Endothelial cell of umbilical vein (primary cell): ENCODE results near the gene FMNL3. TPM values are rescaled to one million over a fixed set of nuclear protein-coding genes. Genes with fewer than 3 reads are reported as not detected.

Experiments
- BruUV-seq: library from RNA; stranded (reverse); fragments of 400-500 nt; replicated peaks from 2 replicates; lab custom pipeline; 2021; lab: Mats Ljungman, UMichigan
- CTCF ChIA-PET: fragments of 300-600, 350-600 bp; sonication (Branson Sonifier 250); formaldehyde crosslinking; loops from one replicate; lab custom pipeline; 2021; ENCODE audit warnings: antibody characterized with exemption, inconsistent platforms; lab: Charles Lee
- POLR2A ChIA-PET: fragments of 300-600, 350-600 bp; sonication (Branson Sonifier 250); formaldehyde crosslinking; loops from one replicate; lab custom pipeline; 2021; ENCODE audit warnings: antibody characterized with exemption, inconsistent platforms; lab: Charles Lee
- DNase-seq: peaks from one replicate; pipeline ENCODE4 v3.0.0-alpha.2; 2011; ENCODE audit warnings: low read depth, low spot score
- FAIRE-seq: peaks from 2 replicates; lab custom pipeline; 2011; peaks lifted over from hg19 to GRCh38; lab: Jason Lieb, UNC
- H2AFZ ChIP-seq: 2 replicates; pipeline ENCODE4 v1.6.0; 2012; ENCODE audit warnings: low read depth, low read length, control low read depth, inconsistent platforms
- H3K27ac ChIP-seq: 2 replicates; pipeline ENCODE4 v1.5.1; 2011; ENCODE audit warnings: low read depth, mild to moderate bottlenecking, control low read depth, low read length, moderate library complexity; ENCODE audit not compliant: insufficient read depth
- H3K27me3 ChIP-seq, 2 experiments: 2 replicates each; pipeline versions ENCODE4 v1.6.0 to v1.6.1; 2011; ENCODE audit warnings: low read length in 2 of 2, mixed read lengths in 1 of 2; ENCODE audit not compliant: control insufficient read depth in 2 of 2, insufficient read depth in 2 of 2
- H3K36me3 ChIP-seq, 2 experiments: 2 replicates in 1 of 2; 3 replicates in 1 of 2; pipeline ENCODE4 v1.5.1; 2011; ENCODE audit warnings: low read length in 2 of 2, mild to moderate bottlenecking in 1 of 2, moderate library complexity in 1 of 2; ENCODE audit not compliant: control insufficient read depth in 2 of 2, insufficient read depth in 2 of 2; ENCODE audit errors: extremely low read depth in 1 of 2
- H3K4me1 ChIP-seq: 3 replicates; pipeline ENCODE4 v1.5.1; 2011; ENCODE audit warnings: mild to moderate bottlenecking, low read length; ENCODE audit not compliant: control insufficient read depth, insufficient read depth; ENCODE audit errors: extremely low read depth
- H3K4me2 ChIP-seq: 2 replicates; pipeline ENCODE4 v1.6.1; 2011; ENCODE audit warnings: low read length, control low read depth, mixed read lengths; ENCODE audit not compliant: insufficient read depth
- H3K4me3 ChIP-seq, 3 experiments: fragments of 200-600 bp in 1 of 3; sonication (generic), shearing (Covaris generic) in 1 of 3; replicated peaks in 1 of 3; 2 replicates each; pipeline ENCODE4 v1.5.1; 2011 to 2016; ENCODE audit warnings: control low read depth in 3 of 3, low read length in 3 of 3, mild to moderate bottlenecking in 2 of 3, inconsistent platforms in 1 of 3, low read depth in 1 of 3, moderate library complexity in 1 of 3; ENCODE audit not compliant: insufficient read depth in 1 of 3
- H3K79me2 ChIP-seq: 2 replicates; pipeline ENCODE4 v1.6.0; 2012; ENCODE audit warnings: low read length, inconsistent platforms; ENCODE audit not compliant: control insufficient read depth, insufficient read depth
- H3K9ac ChIP-seq: replicated peaks from 2 replicates; pipeline ENCODE3; 2011; ENCODE audit warnings: low read length, control low read depth; ENCODE audit not compliant: insufficient read depth; ENCODE audit errors: extremely low read depth
- H3K9me1 ChIP-seq: replicated peaks from 3 replicates; pipeline ENCODE4 v1.6.0; 2011; ENCODE audit warnings: mild to moderate bottlenecking, low read length; ENCODE audit not compliant: control insufficient read depth, insufficient read depth; ENCODE audit errors: extremely low read depth
- H3K9me3 ChIP-seq: replicated peaks from 2 replicates; pipeline ENCODE4 v1.5.1; 2012; ENCODE audit warnings: low read length, inconsistent platforms; ENCODE audit not compliant: control insufficient read depth, insufficient read depth
- H4K20me1 ChIP-seq: replicated peaks from 2 replicates; pipeline ENCODE3; 2011; ENCODE audit warnings: mild to moderate bottlenecking, low read length; ENCODE audit not compliant: control insufficient read depth, insufficient read depth; ENCODE audit errors: extremely low read depth
- CTCF ChIP-seq, 2 donors: IDR thresholded peaks; 1 replicate in 1 of 2; 2 replicates in 1 of 2; pipeline ENCODE4 v1.5.1; 2011; ENCODE audit warnings: low read length in 2 of 2, mild to moderate bottlenecking in 2 of 2, moderate library complexity in 2 of 2, control low read depth in 1 of 2, inconsistent platforms in 1 of 2, low read depth in 1 of 2; ENCODE audit not compliant: insufficient read depth in 1 of 2; ENCODE audit errors: extremely low read depth in 1 of 2
- EZH2 ChIP-seq: IDR thresholded peaks from 2 replicates; pipeline ENCODE4 v1.6.1; 2012; ENCODE audit warnings: borderline replicate concordance, low read depth, mild to moderate bottlenecking, moderate library complexity, low read length, inconsistent platforms; ENCODE audit not compliant: severe bottlenecking
- FOS ChIP-seq: IDR thresholded peaks from 2 replicates; pipeline ENCODE4 v1.6.1; 2011; ENCODE audit warnings: mild to moderate bottlenecking, low read length, moderate library complexity, borderline replicate concordance; ENCODE audit not compliant: insufficient read depth
- GATA2 ChIP-seq: IDR thresholded peaks from 2 replicates; pipeline ENCODE4 v1.7.0; 2011; ENCODE audit warnings: low read depth, mild to moderate bottlenecking, moderate library complexity, mixed read lengths, low read length; ENCODE audit not compliant: insufficient read length, insufficient read depth
- JUN ChIP-seq: IDR thresholded peaks from 2 replicates; pipeline ENCODE4 v1.6.1; 2011; ENCODE audit warnings: borderline replicate concordance, low read depth; ENCODE audit not compliant: insufficient read length, insufficient read depth
- MAX ChIP-seq: IDR thresholded peaks from 2 replicates; pipeline ENCODE4 v1.6.1; 2011; ENCODE audit not compliant: insufficient read depth, insufficient read length
- MYC ChIP-seq: IDR thresholded peaks from one replicate; pipeline ENCODE4 v1.6.1; 2011; ENCODE audit warnings: mild to moderate bottlenecking, low read depth, low read length
- POLR2A ChIP-seq: IDR thresholded peaks from 2 replicates; pipeline ENCODE4 v1.6.1; 2012; ENCODE audit warnings: low read depth, mild to moderate bottlenecking, control low read depth, low read length
- POLR2AphosphoS5 ChIP-seq: IDR thresholded peaks from 2 replicates; pipeline ENCODE4 v1.6.1; 2012; ENCODE audit warnings: low read depth, mild to moderate bottlenecking, control low read depth, low read length, moderate library complexity; ENCODE audit not compliant: insufficient read depth
- dilution Hi-C: fragments of 300-500 bp; cut with MboI; formaldehyde crosslinking; loops from one replicate; pipeline ENCODE4 v1.15.0; 2019; ENCODE audit warnings: low sequenced_read_pairs; ENCODE audit not compliant: extremely low pct_ligation_motif_present
- intact Hi-C: fragments of 100-400 bp; cut with micrococcal nuclease; formaldehyde crosslinking; loops from one replicate; pipeline ENCODE4 v1.10.0; 2022
- polyA plus RNA-seq, 4 experiments: library from polyadenylated mRNA; depleted of rRNA in 3 of 4; stranded (reverse) in 3 of 4; unstranded in 1 of 4; fragments of >200 nt; gene quantifications; 2 replicates each; pipeline versions ENCODE4 v1.2.1 to v1.2.3, GENCODE V29; 2011 to 2012; ENCODE audit warnings: missing spikeins in 1 of 4
- total RNA-seq: library from RNA; stranded (reverse); gene quantifications from 2 replicates; pipeline ENCODE4 v1.2.3, GENCODE V29; 2021

FMNL3 gene
- total and polyA plus RNA-seq, 2 donors (not counting 3 experiments of a cell fraction or from before 2014, with no cell fraction given) = 35.1 to 93.3 TPM

GRCh38 chr12:49645146-49646039 is 61.8 kb downstream of the FMNL3 start:
- intact Hi-C loops = loop anchor here (2.0 kb wide), 1 partner anchor 117 kb away; no protein-coding TSS in a partner anchor
- no peaks in the 10 kb centered on the region for H4K20me1 ChIP-seq
- H3K4me1 ChIP-seq = peaks cover 31% of the 10 kb centered on the region
- H3K9ac ChIP-seq = no peak overlapping the region
- no peaks in the 10 kb centered on the region for H3K27me3 ChIP-seq
- H3K9me1 ChIP-seq = no peaks in the 10 kb centered on the region
- no peak overlapping the region for H3K4me2 ChIP-seq
- no peak for DNase-seq
- dilution Hi-C loops = no loop called here
- POLR2A ChIA-PET = interaction anchor here (0.6 kb wide), 1 partner anchor 597 kb away, joined by 3 read pairs; no protein-coding TSS in a partner anchor
- H2AFZ ChIP-seq = no peak overlapping the region
- peaks cover 30 to 54% of the 10 kb centered on the region in 2 experiments for H3K36me3 ChIP-seq
- H3K4me3 ChIP-seq = no peak overlapping the region
- TSS peak; percentile 12 for BruUV-seq
- TF ChIP-seq POLR2A (no peak), FOS (no peak), MYC (no peak), CTCF (IDR thresholded peaks at IDR 0.05; ENCODE audit: extremely low read depth in 1 of 2, insufficient read depth in 1 of 2, low read depth in 1 of 2, low read length in 2 of 2) (no peak), MAX (no peak), JUN (no peak), GATA2 (no peak), POLR2AphosphoS5 (no peak), EZH2 (no peak)
- CTCF ChIA-PET = interaction anchor here (0.6 to 6.8 kb wide), 17 partner anchors 9 to 194 kb away, joined by 3 to 93 read pairs (median 4); partner anchors contain the start of gene FMNL3
- no peaks in the 10 kb centered on the region for H3K79me2 ChIP-seq
- no peak for FAIRE-seq
- H3K27ac ChIP-seq = no peak overlapping the region
- no peaks in the 10 kb centered on the region for H3K9me3 ChIP-seq
